Liver (tissue), 9 donors: ENCODE data around the gene GOLGA2. TPM values are rescaled to one million over a fixed set of nuclear protein-coding genes. Genes with fewer than 3 reads are reported as not detected.

ENCODE experiments used
- DNase-seq: peaks from one replicate; pipeline ENCODE4 v3.0.0-alpha.2; 2017; ENCODE audit warnings: low spot score
- H3K27ac ChIP-seq, 2 donors: one replicate each; pipeline ENCODE4 v1.7.0; 2013; ENCODE audit warnings: inconsistent platforms in 2 of 2, low read length in 2 of 2, control low read depth in 1 of 2, low read depth in 1 of 2, mild to moderate bottlenecking in 1 of 2
- H3K27me3 ChIP-seq, 4 donors: one replicate each; pipeline versions ENCODE4 v1.6.1 to v1.7.0; 2013; ENCODE audit warnings: low read length in 3 of 4, inconsistent platforms in 1 of 4, mild to moderate bottlenecking in 1 of 4, moderate library complexity in 1 of 4; ENCODE audit not compliant: control insufficient read depth in 4 of 4, insufficient read depth in 4 of 4
- H3K36me3 ChIP-seq, 4 donors: one replicate each; pipeline versions ENCODE4 v1.6.1 to v1.7.0; 2013; ENCODE audit warnings: low read length in 3 of 4, mild to moderate bottlenecking in 3 of 4, low read depth in 1 of 4, moderate library complexity in 1 of 4; ENCODE audit not compliant: control insufficient read depth in 4 of 4, insufficient read depth in 3 of 4
- H3K4me1 ChIP-seq, 4 donors: one replicate each; pipeline versions ENCODE4 v1.6.1 to v1.7.0; 2013; ENCODE audit warnings: low read length in 3 of 4, mild to moderate bottlenecking in 3 of 4, moderate library complexity in 1 of 4; ENCODE audit not compliant: control insufficient read depth in 4 of 4, insufficient read depth in 4 of 4
- H3K4me3 ChIP-seq, 3 donors: one replicate each; pipeline versions ENCODE4 v1.6.1 to v1.7.0; 2013; ENCODE audit warnings: low read length in 3 of 3, control low read depth in 1 of 3, low read depth in 1 of 3, mild to moderate bottlenecking in 1 of 3
- H3K9ac ChIP-seq, 2 donors: one replicate each; pipeline ENCODE4 v1.7.0; 2013; ENCODE audit warnings: low read length in 2 of 2, mild to moderate bottlenecking in 2 of 2, moderate library complexity in 2 of 2, control low read depth in 1 of 2, low read depth in 1 of 2
- H3K9me3 ChIP-seq, 4 donors: one replicate each; pipeline versions ENCODE4 v1.6.1 to v1.7.0; 2013; ENCODE audit warnings: low read length in 3 of 4; ENCODE audit not compliant: control insufficient read depth in 4 of 4
- FOXA1 ChIP-seq: IDR thresholded peaks from 2 replicates; pipeline ENCODE4 v1.6.1; 2016; ENCODE audit warnings: antibody characterized with exemption
- FOXA2 ChIP-seq: IDR thresholded peaks from 2 replicates; pipeline ENCODE4 v1.6.1; 2016; ENCODE audit warnings: antibody characterized with exemption
- GABPA ChIP-seq, 2 donors: IDR thresholded peaks in 1 of 2; conservative IDR thresholded peaks in 1 of 2; 2 replicates each; pipeline ENCODE4 v1.6.1; 2016; ENCODE audit warnings: antibody characterized with exemption in 2 of 2, mild to moderate bottlenecking in 1 of 2, moderate library complexity in 1 of 2
- HNF4A ChIP-seq, 2 donors: conservative IDR thresholded peaks; 2 replicates each; pipeline ENCODE4 v1.6.1; 2016; ENCODE audit warnings: antibody characterized with exemption in 2 of 2, mild to moderate bottlenecking in 2 of 2
- JUND ChIP-seq, 2 donors: IDR thresholded peaks; 2 replicates each; pipeline ENCODE4 v1.6.1; 2016; ENCODE audit warnings: antibody characterized with exemption in 2 of 2
- NR2F2 ChIP-seq: IDR thresholded peaks from 2 replicates; pipeline ENCODE4 v1.6.1; 2016; ENCODE audit warnings: antibody characterized with exemption
- RAD21 ChIP-seq, 2 donors: IDR thresholded peaks; 2 replicates each; pipeline ENCODE4 v1.6.1; 2016; ENCODE audit warnings: antibody characterized with exemption in 2 of 2, mild to moderate bottlenecking in 2 of 2
- SP1 ChIP-seq: IDR thresholded peaks from 2 replicates; pipeline ENCODE4 v1.6.1; 2018; ENCODE audit warnings: antibody characterized with exemption, mild to moderate bottlenecking
- TAF1 ChIP-seq: conservative IDR thresholded peaks from 2 replicates; pipeline ENCODE4 v1.6.1; 2016; ENCODE audit warnings: antibody characterized with exemption, mild to moderate bottlenecking
- YY1 ChIP-seq: IDR thresholded peaks from 2 replicates; pipeline ENCODE4 v1.6.1; 2016; ENCODE audit warnings: antibody characterized with exemption, mild to moderate bottlenecking
- WGBS: extraction: QIAGEN DNeasy Blood & Tissue Kit; methylation state at CpG from one replicate; pipeline ENCODE4 v1.1.7; 2013; 5-methylcytosine and 5-hydroxymethylcytosine counted together
- polyA plus RNA-seq, 2 donors: library from polyadenylated mRNA; stranded (reverse) in 1 of 2; unstranded in 1 of 2; fragments of 200-250 nt in 1 of 2; fragments of >200 nt in 1 of 2; fragmentation: Nextera tagmentation in 1 of 2; extraction: Ambion mirVana in 1 of 2; gene quantifications; one replicate each; pipeline versions ENCODE4 v1.2.1 to v1.2.3, GENCODE V29; 2013 to 2015
- total RNA-seq, 2 donors: library from RNA; depleted of rRNA; stranded (reverse); fragments of >200 nt; gene quantifications; one replicate each; pipeline ENCODE4 v1.2.3, GENCODE V29; 2014
- TF ChIP-seq, protein P1 (sequence below): IDR thresholded peaks from 2 replicates; pipeline ENCODE4 v1.6.1; 2016; ENCODE audit warnings: antibody characterized with exemption
- TF ChIP-seq, protein P2 (sequence below): IDR thresholded peaks from 2 replicates; pipeline ENCODE4 v1.6.1; 2016; ENCODE audit warnings: antibody characterized with exemption
- TF ChIP-seq, protein P3 (sequence below): IDR thresholded peaks from 2 replicates; pipeline ENCODE4 v1.6.1; 2016; ENCODE audit warnings: antibody characterized with exemption, mild to moderate bottlenecking
- TF ChIP-seq, protein P4 (sequence below): fragments of 150-350 bp; IDR thresholded peaks from 2 replicates; pipeline ENCODE4 v1.5.1; 2017; ENCODE audit warnings: improper control_type of control experiment, low read depth, low read length; ENCODE audit not compliant: missing input control
- donor health status: healthy.
- donor health status: healthy.
- donor health status: healthy.
- donor health status: healthy.
- donor health status: healthy.

The GOLGA2 gene
- total and polyA plus RNA-seq, 4 donors: 14.4 to 45.7 (median 27.9) TPM

DNA sequence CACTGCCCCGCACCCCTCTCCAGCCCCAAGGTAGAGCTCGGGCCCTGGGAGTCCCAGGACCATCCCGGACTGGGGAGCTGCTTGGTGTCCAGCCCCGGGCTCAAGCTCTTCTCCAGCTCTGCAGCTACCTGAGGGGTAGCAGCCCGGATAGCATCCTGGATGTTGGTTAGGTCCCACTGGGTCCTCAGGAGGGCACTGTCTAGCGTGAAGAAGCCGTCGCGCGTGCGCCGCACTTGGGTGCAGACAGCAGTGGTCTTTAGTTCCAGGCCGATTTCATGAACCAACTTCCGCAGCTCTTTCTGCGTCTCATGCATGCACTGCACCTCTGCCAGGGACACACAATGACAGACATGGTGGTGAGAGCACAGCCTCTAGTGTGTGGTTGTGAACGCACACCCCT is 33.7 kb upstream of the GOLGA2 start:
- WGBS: 98% methylated on average over 16 of the region's 16 CpGs
- TF ChIP-seq TAF1 (no peak), FOXA1 (no peak), HNF4A (conservative IDR thresholded peaks at IDR 0.05) (no peak), RAD21 (IDR thresholded peaks at IDR 0.05) (no peak), GABPA (IDR thresholded peaks at IDR 0.05 in 1 of 2, conservative IDR thresholded peaks at IDR 0.05 in 1 of 2) (no peak), SP1 (no peak), JUND (IDR thresholded peaks at IDR 0.05) (no peak), YY1 (no peak), NR2F2 (no peak), FOXA2 (no peak)
- TF ChIP-seq, protein P1, sequence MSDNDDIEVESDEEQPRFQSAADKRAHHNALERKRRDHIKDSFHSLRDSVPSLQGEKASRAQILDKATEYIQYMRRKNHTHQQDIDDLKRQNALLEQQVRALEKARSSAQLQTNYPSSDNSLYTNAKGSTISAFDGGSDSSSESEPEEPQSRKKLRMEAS: no peak
- TF ChIP-seq, protein P2, sequence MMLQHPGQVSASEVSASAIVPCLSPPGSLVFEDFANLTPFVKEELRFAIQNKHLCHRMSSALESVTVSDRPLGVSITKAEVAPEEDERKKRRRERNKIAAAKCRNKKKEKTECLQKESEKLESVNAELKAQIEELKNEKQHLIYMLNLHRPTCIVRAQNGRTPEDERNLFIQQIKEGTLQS: no peak
- TF ChIP-seq, protein P3, sequence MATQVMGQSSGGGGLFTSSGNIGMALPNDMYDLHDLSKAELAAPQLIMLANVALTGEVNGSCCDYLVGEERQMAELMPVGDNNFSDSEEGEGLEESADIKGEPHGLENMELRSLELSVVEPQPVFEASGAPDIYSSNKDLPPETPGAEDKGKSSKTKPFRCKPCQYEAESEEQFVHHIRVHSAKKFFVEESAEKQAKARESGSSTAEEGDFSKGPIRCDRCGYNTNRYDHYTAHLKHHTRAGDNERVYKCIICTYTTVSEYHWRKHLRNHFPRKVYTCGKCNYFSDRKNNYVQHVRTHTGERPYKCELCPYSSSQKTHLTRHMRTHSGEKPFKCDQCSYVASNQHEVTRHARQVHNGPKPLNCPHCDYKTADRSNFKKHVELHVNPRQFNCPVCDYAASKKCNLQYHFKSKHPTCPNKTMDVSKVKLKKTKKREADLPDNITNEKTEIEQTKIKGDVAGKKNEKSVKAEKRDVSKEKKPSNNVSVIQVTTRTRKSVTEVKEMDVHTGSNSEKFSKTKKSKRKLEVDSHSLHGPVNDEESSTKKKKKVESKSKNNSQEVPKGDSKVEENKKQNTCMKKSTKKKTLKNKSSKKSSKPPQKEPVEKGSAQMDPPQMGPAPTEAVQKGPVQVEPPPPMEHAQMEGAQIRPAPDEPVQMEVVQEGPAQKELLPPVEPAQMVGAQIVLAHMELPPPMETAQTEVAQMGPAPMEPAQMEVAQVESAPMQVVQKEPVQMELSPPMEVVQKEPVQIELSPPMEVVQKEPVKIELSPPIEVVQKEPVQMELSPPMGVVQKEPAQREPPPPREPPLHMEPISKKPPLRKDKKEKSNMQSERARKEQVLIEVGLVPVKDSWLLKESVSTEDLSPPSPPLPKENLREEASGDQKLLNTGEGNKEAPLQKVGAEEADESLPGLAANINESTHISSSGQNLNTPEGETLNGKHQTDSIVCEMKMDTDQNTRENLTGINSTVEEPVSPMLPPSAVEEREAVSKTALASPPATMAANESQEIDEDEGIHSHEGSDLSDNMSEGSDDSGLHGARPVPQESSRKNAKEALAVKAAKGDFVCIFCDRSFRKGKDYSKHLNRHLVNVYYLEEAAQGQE: no peak
- TF ChIP-seq, protein P4, sequence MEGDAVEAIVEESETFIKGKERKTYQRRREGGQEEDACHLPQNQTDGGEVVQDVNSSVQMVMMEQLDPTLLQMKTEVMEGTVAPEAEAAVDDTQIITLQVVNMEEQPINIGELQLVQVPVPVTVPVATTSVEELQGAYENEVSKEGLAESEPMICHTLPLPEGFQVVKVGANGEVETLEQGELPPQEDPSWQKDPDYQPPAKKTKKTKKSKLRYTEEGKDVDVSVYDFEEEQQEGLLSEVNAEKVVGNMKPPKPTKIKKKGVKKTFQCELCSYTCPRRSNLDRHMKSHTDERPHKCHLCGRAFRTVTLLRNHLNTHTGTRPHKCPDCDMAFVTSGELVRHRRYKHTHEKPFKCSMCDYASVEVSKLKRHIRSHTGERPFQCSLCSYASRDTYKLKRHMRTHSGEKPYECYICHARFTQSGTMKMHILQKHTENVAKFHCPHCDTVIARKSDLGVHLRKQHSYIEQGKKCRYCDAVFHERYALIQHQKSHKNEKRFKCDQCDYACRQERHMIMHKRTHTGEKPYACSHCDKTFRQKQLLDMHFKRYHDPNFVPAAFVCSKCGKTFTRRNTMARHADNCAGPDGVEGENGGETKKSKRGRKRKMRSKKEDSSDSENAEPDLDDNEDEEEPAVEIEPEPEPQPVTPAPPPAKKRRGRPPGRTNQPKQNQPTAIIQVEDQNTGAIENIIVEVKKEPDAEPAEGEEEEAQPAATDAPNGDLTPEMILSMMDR: no peak
- no peak overlapping the region for H3K9ac ChIP-seq
- H3K4me1 ChIP-seq: peaks cover 8 to 19% (median 14%) of the 10 kb centered on the region in 4 donors
- DNase-seq: no peak
- H3K4me3 ChIP-seq: no peak overlapping the region
- no peaks in the 10 kb centered on the region for H3K27me3 ChIP-seq
- H3K36me3 ChIP-seq: peaks cover 4 to 22% (median 7%) of the 10 kb centered on the region in 4 donors
- no peak overlapping the region for H3K27ac ChIP-seq
- H3K9me3 ChIP-seq: no peaks in the 10 kb centered on the region

DNA sequence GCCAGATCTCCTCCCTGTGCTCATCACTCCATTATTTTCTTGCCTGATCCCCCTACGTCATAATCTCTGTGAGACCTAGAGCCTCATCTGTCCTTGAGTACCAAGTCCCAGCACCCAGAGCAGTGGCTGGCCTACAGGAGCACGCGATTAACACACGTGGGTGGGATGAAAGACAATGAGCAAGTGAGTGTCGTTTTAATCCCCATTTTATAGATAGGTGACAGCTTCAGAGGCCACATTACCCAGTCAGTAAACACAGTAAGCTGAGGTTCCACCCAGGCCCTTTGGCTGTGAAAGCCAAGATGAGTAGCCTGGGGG is 29.1 kb upstream of the GOLGA2 start:
- Histone ChIP-seq H3K4me3 (no peak overlapping the region), H3K9me3 (no peaks in the 10 kb centered on the region), H3K9ac (no peak overlapping the region), H3K4me1 (peaks cover 0 to 3% (median 2%) of the 10 kb centered on the region in 4 donors), H3K36me3 (peaks cover 4 to 9% (median 7%) of the 10 kb centered on the region in 4 donors), H3K27ac (no peak overlapping the region), H3K27me3 (no peaks in the 10 kb centered on the region)
- 80% methylated on average over 5 of the region's 5 CpGs for WGBS
- DNase-seq: no peak
- TF ChIP-seq SP1: no peak
